Endothelial cell of umbilical vein (primary cell): ENCODE data around the gene GPRIN1. TPM values are rescaled to one million over a fixed set of nuclear protein-coding genes. Genes with fewer than 3 reads are reported as not detected.

Source experiments
- BruUV-seq: library from RNA; stranded (reverse); fragments of 400-500 nt; replicated peaks from 2 replicates; lab custom pipeline; 2021; lab: Mats Ljungman, UMichigan
- CTCF ChIA-PET: fragments of 300-600, 350-600 bp; sonication (Branson Sonifier 250); formaldehyde crosslinking; loops from one replicate; lab custom pipeline; 2021; ENCODE audit warnings: antibody characterized with exemption, inconsistent platforms; lab: Charles Lee
- POLR2A ChIA-PET: fragments of 300-600, 350-600 bp; sonication (Branson Sonifier 250); formaldehyde crosslinking; loops from one replicate; lab custom pipeline; 2021; ENCODE audit warnings: antibody characterized with exemption, inconsistent platforms; lab: Charles Lee
- DNase-seq: peaks from one replicate; pipeline ENCODE4 v3.0.0-alpha.2; 2011; ENCODE audit warnings: low read depth, low spot score
- FAIRE-seq: peaks from 2 replicates; lab custom pipeline; 2011; peaks lifted over from hg19 to GRCh38; lab: Jason Lieb, UNC
- H2AFZ ChIP-seq: 2 replicates; pipeline ENCODE4 v1.6.0; 2012; ENCODE audit warnings: low read depth, low read length, control low read depth, inconsistent platforms
- H3K27ac ChIP-seq: 2 replicates; pipeline ENCODE4 v1.5.1; 2011; ENCODE audit warnings: low read depth, mild to moderate bottlenecking, control low read depth, low read length, moderate library complexity; ENCODE audit not compliant: insufficient read depth
- H3K27me3 ChIP-seq, 2 experiments: 2 replicates each; pipeline versions ENCODE4 v1.6.0 to v1.6.1; 2011; ENCODE audit warnings: low read length in 2 of 2, mixed read lengths in 1 of 2; ENCODE audit not compliant: control insufficient read depth in 2 of 2, insufficient read depth in 2 of 2
- H3K36me3 ChIP-seq, 2 experiments: 2 replicates in 1 of 2; 3 replicates in 1 of 2; pipeline ENCODE4 v1.5.1; 2011; ENCODE audit warnings: low read length in 2 of 2, mild to moderate bottlenecking in 1 of 2, moderate library complexity in 1 of 2; ENCODE audit not compliant: control insufficient read depth in 2 of 2, insufficient read depth in 2 of 2; ENCODE audit errors: extremely low read depth in 1 of 2
- H3K4me1 ChIP-seq: 3 replicates; pipeline ENCODE4 v1.5.1; 2011; ENCODE audit warnings: mild to moderate bottlenecking, low read length; ENCODE audit not compliant: control insufficient read depth, insufficient read depth; ENCODE audit errors: extremely low read depth
- H3K4me2 ChIP-seq: 2 replicates; pipeline ENCODE4 v1.6.1; 2011; ENCODE audit warnings: low read length, control low read depth, mixed read lengths; ENCODE audit not compliant: insufficient read depth
- H3K4me3 ChIP-seq, 3 experiments: fragments of 200-600 bp in 1 of 3; sonication (generic), shearing (Covaris generic) in 1 of 3; replicated peaks in 1 of 3; 2 replicates each; pipeline ENCODE4 v1.5.1; 2011 to 2016; ENCODE audit warnings: control low read depth in 3 of 3, low read length in 3 of 3, mild to moderate bottlenecking in 2 of 3, inconsistent platforms in 1 of 3, low read depth in 1 of 3, moderate library complexity in 1 of 3; ENCODE audit not compliant: insufficient read depth in 1 of 3
- H3K79me2 ChIP-seq: 2 replicates; pipeline ENCODE4 v1.6.0; 2012; ENCODE audit warnings: low read length, inconsistent platforms; ENCODE audit not compliant: control insufficient read depth, insufficient read depth
- H3K9ac ChIP-seq: replicated peaks from 2 replicates; pipeline ENCODE3; 2011; ENCODE audit warnings: low read length, control low read depth; ENCODE audit not compliant: insufficient read depth; ENCODE audit errors: extremely low read depth
- H3K9me1 ChIP-seq: replicated peaks from 3 replicates; pipeline ENCODE4 v1.6.0; 2011; ENCODE audit warnings: mild to moderate bottlenecking, low read length; ENCODE audit not compliant: control insufficient read depth, insufficient read depth; ENCODE audit errors: extremely low read depth
- H3K9me3 ChIP-seq: replicated peaks from 2 replicates; pipeline ENCODE4 v1.5.1; 2012; ENCODE audit warnings: low read length, inconsistent platforms; ENCODE audit not compliant: control insufficient read depth, insufficient read depth
- H4K20me1 ChIP-seq: replicated peaks from 2 replicates; pipeline ENCODE3; 2011; ENCODE audit warnings: mild to moderate bottlenecking, low read length; ENCODE audit not compliant: control insufficient read depth, insufficient read depth; ENCODE audit errors: extremely low read depth
- EZH2 ChIP-seq: IDR thresholded peaks from 2 replicates; pipeline ENCODE4 v1.6.1; 2012; ENCODE audit warnings: borderline replicate concordance, low read depth, mild to moderate bottlenecking, moderate library complexity, low read length, inconsistent platforms; ENCODE audit not compliant: severe bottlenecking
- FOS ChIP-seq: IDR thresholded peaks from 2 replicates; pipeline ENCODE4 v1.6.1; 2011; ENCODE audit warnings: mild to moderate bottlenecking, low read length, moderate library complexity, borderline replicate concordance; ENCODE audit not compliant: insufficient read depth
- GATA2 ChIP-seq: IDR thresholded peaks from 2 replicates; pipeline ENCODE4 v1.7.0; 2011; ENCODE audit warnings: low read depth, mild to moderate bottlenecking, moderate library complexity, mixed read lengths, low read length; ENCODE audit not compliant: insufficient read length, insufficient read depth
- JUN ChIP-seq: IDR thresholded peaks from 2 replicates; pipeline ENCODE4 v1.6.1; 2011; ENCODE audit warnings: borderline replicate concordance, low read depth; ENCODE audit not compliant: insufficient read length, insufficient read depth
- MYC ChIP-seq: IDR thresholded peaks from one replicate; pipeline ENCODE4 v1.6.1; 2011; ENCODE audit warnings: mild to moderate bottlenecking, low read depth, low read length
- POLR2A ChIP-seq: IDR thresholded peaks from 2 replicates; pipeline ENCODE4 v1.6.1; 2012; ENCODE audit warnings: low read depth, mild to moderate bottlenecking, control low read depth, low read length
- POLR2AphosphoS5 ChIP-seq: IDR thresholded peaks from 2 replicates; pipeline ENCODE4 v1.6.1; 2012; ENCODE audit warnings: low read depth, mild to moderate bottlenecking, control low read depth, low read length, moderate library complexity; ENCODE audit not compliant: insufficient read depth
- dilution Hi-C: fragments of 300-500 bp; cut with MboI; formaldehyde crosslinking; loops from one replicate; pipeline ENCODE4 v1.15.0; 2019; ENCODE audit warnings: low sequenced_read_pairs; ENCODE audit not compliant: extremely low pct_ligation_motif_present
- intact Hi-C: fragments of 100-400 bp; cut with micrococcal nuclease; formaldehyde crosslinking; loops from one replicate; pipeline ENCODE4 v1.10.0; 2022
- polyA plus RNA-seq, 4 experiments: library from polyadenylated mRNA; depleted of rRNA in 3 of 4; stranded (reverse) in 3 of 4; unstranded in 1 of 4; fragments of >200 nt; gene quantifications; 2 replicates each; pipeline versions ENCODE4 v1.2.1 to v1.2.3, GENCODE V29; 2011 to 2012; ENCODE audit warnings: missing spikeins in 1 of 4
- total RNA-seq: library from RNA; stranded (reverse); gene quantifications from 2 replicates; pipeline ENCODE4 v1.2.3, GENCODE V29; 2021
- TF ChIP-seq, protein P1 (sequence below), 2 donors: IDR thresholded peaks; 1 replicate in 1 of 2; 2 replicates in 1 of 2; pipeline ENCODE4 v1.5.1; 2011; ENCODE audit warnings: low read length in 2 of 2, mild to moderate bottlenecking in 2 of 2, moderate library complexity in 2 of 2, control low read depth in 1 of 2, inconsistent platforms in 1 of 2, low read depth in 1 of 2; ENCODE audit not compliant: insufficient read depth in 1 of 2; ENCODE audit errors: extremely low read depth in 1 of 2
- TF ChIP-seq, protein P2 (sequence below): IDR thresholded peaks from 2 replicates; pipeline ENCODE4 v1.6.1; 2011; ENCODE audit not compliant: insufficient read depth, insufficient read length

Gene GPRIN1
- total and polyA plus RNA-seq, 2 donors (not counting 3 experiments of a cell fraction or from before 2014, with no cell fraction given): 2.4 to 10.4 TPM

DNA sequence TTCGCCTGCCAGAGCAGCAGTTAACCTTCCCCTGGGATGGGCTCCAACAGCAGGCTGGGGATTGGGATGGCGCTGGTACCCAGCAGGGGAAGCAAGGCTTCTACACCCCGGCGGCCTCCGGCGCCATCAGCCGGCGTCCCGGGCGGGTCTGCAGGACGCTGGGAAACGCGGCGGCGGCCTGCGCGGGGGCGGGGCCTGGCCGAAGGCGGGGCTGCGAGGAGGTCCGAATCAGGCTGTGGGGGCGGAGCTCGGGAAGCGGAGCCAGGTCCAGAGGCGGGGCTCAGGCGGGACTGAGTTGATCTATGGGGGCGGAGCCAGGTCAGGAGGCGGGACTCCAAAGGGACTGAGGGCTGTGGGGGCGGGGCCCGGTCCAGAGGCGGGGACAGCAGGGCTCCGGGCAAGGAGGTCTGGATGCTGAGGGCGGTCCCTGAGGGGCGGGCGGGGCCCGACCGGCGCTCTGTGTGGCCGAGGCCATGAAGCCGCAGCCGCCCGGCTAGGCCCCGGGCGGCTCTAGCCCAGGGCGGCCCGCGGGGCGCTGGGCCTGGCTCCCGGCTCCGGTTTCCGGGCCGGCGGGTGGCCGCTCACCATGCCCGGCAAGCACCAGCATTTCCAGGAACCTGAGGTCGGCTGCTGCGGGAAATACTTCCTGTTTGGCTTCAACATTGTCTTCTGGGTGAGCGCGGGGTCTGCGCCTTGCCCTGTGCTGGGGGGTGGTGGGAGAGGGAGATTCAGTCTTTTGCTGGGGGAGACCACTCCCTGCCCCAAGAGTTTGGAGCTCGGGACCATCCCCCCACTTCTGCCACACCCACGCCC, 37.3 kb upstream of the GPRIN1 start, which contains the start of gene TSPAN17:
Gene TSPAN17, plus strand, starts transcription at position 455 of the 813 bp plus-strand sequence. Its CDS starts 132 bp downstream, at position 587.
- Histone ChIP-seq H4K20me1 (no peaks in the 10 kb centered on the region), H3K36me3 (no peaks in the 10 kb centered on the region), H3K27me3 (no peaks in the 10 kb centered on the region), H3K9me3 (no peaks in the 10 kb centered on the region), H3K9me1 (no peaks in the 10 kb centered on the region), H3K4me1 (peaks cover 12% of the 10 kb centered on the region), H2AFZ (peak within 1 kb of the TSS; percentile 62), H3K4me2 (peak within 1 kb of the TSS; percentile 68), H3K79me2 (peaks cover 9% of the 10 kb centered on the region), H3K4me3 (peak within 1 kb of the TSS; percentile 29 to 51 (median 50)), H3K9ac (peak within 1 kb of the TSS; percentile 62), H3K27ac (peak within 1 kb of the TSS; percentile 0)
- TF ChIP-seq EZH2: no peak
- TF ChIP-seq, protein P1, sequence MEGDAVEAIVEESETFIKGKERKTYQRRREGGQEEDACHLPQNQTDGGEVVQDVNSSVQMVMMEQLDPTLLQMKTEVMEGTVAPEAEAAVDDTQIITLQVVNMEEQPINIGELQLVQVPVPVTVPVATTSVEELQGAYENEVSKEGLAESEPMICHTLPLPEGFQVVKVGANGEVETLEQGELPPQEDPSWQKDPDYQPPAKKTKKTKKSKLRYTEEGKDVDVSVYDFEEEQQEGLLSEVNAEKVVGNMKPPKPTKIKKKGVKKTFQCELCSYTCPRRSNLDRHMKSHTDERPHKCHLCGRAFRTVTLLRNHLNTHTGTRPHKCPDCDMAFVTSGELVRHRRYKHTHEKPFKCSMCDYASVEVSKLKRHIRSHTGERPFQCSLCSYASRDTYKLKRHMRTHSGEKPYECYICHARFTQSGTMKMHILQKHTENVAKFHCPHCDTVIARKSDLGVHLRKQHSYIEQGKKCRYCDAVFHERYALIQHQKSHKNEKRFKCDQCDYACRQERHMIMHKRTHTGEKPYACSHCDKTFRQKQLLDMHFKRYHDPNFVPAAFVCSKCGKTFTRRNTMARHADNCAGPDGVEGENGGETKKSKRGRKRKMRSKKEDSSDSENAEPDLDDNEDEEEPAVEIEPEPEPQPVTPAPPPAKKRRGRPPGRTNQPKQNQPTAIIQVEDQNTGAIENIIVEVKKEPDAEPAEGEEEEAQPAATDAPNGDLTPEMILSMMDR (IDR thresholded peaks at IDR 0.05; ENCODE audit: extremely low read depth in 1 of 2, insufficient read depth in 1 of 2, low read depth in 1 of 2, low read length in 2 of 2): peak in 1 of 2 donors; percentile 10
- TF ChIP-seq POLR2AphosphoS5: peak; percentile 93
- TF ChIP-seq POLR2A: peak; percentile 98
- no peak for TF ChIP-seq FOS
- no peak for TF ChIP-seq MYC
- TF ChIP-seq, protein P2, sequence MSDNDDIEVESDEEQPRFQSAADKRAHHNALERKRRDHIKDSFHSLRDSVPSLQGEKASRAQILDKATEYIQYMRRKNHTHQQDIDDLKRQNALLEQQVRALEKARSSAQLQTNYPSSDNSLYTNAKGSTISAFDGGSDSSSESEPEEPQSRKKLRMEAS: no peak
- TF ChIP-seq JUN: no peak
- no peak for TF ChIP-seq GATA2
- FAIRE-seq (peak; percentile 96), DNase-seq (peak; percentile 99)
- CTCF ChIA-PET: interaction anchor here (0.6 to 2.4 kb wide), 13 partner anchors 11 to 917 kb away, joined by 3 to 20 read pairs (median 5); partner anchors contain the start of genes EIF4E1B and SNCB
- intact Hi-C loops: loop anchor here (1.0 to 2.0 kb wide), 5 partner anchors 28 to 259 kb away; partner anchors contain the start of genes HIGD2A, NOP16 and RNF44
- dilution Hi-C loops: no loop called here
- POLR2A ChIA-PET: interaction anchor here (0.9 to 1.6 kb wide), 3 partner anchors 13 to 110 kb away, joined by 3 to 4 read pairs (median 3); partner anchors contain the start of gene RNF44
- no TSS peak for BruUV-seq
